DND-41 (cell line): ENCODE measurements around the gene PILRA.

Experiments
- CTCF ChIP-seq: IDR thresholded peaks from 2 replicates; pipeline ENCODE4 v1.5.1; 2012; ENCODE audit warnings: borderline replicate concordance, low read length, moderate library complexity, mild to moderate bottlenecking; ENCODE audit not compliant: poor library complexity, severe bottlenecking; ENCODE audit errors: extremely low read depth
- EZH2 ChIP-seq: IDR thresholded peaks from 3 replicates; pipeline ENCODE4 v1.6.1; 2012; ENCODE audit warnings: borderline replicate concordance, low read depth, mild to moderate bottlenecking, moderate library complexity, low read length, inconsistent platforms; ENCODE audit not compliant: severe bottlenecking

DNA sequence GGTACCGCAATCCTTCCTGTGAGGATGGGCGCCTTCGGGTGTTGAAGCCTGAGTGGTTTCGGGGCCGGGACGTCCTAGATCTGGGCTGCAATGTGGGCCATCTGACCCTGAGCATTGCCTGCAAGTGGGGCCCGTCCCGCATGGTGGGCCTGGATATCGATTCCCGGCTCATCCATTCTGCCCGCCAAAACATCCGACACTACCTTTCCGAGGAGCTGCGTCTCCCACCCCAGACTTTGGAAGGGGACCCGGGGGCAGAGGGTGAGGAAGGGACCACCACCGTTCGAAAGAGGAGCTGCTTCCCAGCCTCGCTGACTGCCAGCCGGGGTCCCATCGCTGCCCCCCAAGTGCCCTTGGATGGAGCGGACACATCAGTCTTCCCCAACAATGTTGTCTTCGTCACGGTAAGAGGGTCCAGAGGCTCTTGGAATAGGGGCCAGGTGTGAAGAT is 58.0 kb downstream of the PILRA start:
- no peak for TF ChIP-seq CTCF
- no peak for TF ChIP-seq EZH2
